ENCODE data around the gene FIGNL2. TPM values are rescaled to one million over a fixed set of nuclear protein-coding genes. Genes with fewer than 3 reads are reported as not detected.

FIGNL2 gene
- total RNA-seq, 6 donors from 2014 or later = 0.22 to 1.5 (median 0.39) TPM; not detected in 1

GRCh38 chr12:51852404-51853137 is 4.1 kb upstream of the FIGNL2 start:
- Histone ChIP-seq H3K36me3 (no peaks in the 10 kb centered on the region), H3K27me3 (peaks cover 0 to 17% (median 13%) of the 10 kb centered on the region in 4 donors), H3K4me1 (peaks cover 20 to 49% (median 36%) of the 10 kb centered on the region in 4 donors), H3K27ac (peak overlapping the region in 1 of 4 donors; percentile 81), H3K9me3 (no peaks in the 10 kb centered on the region), H3K4me3 (no peak overlapping the region)
- ATAC-seq (ENCODE audit: low FRiP score in 2 of 2) (no peak), DNase-seq (no peak)
- 89 to 90% methylated on average over 5 of the region's 5 CpGs for WGBS, 2 donors
- TF ChIP-seq POLR2A (IDR thresholded peaks at IDR 0.05) = no peak
- no peak for TF ChIP-seq CTCF (IDR thresholded peaks at IDR 0.05)
- no peak for TF ChIP-seq EP300 (IDR thresholded peaks at IDR 0.05)
- no peak for TF ChIP-seq POLR2AphosphoS5 (IDR thresholded peaks at IDR 0.05)

- ATAC-seq (ENCODE audit: low FRiP score in 2 of 2) = no peak
- H3K27me3 ChIP-seq = peaks cover 0 to 27% (median 20%) of the 10 kb centered on the region in 4 donors
- WGBS, 2 donors = 31 to 36% methylated on average over 8 of the region's 8 CpGs
- peak overlapping the region in 3 of 4 donors; percentile 39 to 85 (median 81) for H3K27ac ChIP-seq
- DNase-seq = no peak
- H3K9me3 ChIP-seq = no peaks in the 10 kb centered on the region
- H3K4me1 ChIP-seq = peaks cover 30 to 59% (median 43%) of the 10 kb centered on the region in 4 donors
- no peaks in the 10 kb centered on the region for H3K36me3 ChIP-seq
- H3K4me3 ChIP-seq = no peak overlapping the region
- TF ChIP-seq POLR2AphosphoS5 (IDR thresholded peaks at IDR 0.05) (no peak), CTCF (IDR thresholded peaks at IDR 0.05) (no peak), POLR2A (IDR thresholded peaks at IDR 0.05) (no peak), EP300 (IDR thresholded peaks at IDR 0.05) (no peak)
Measured at GRCh38 chr12:51851413-51852124, 3.1 kb upstream of the FIGNL2 start.

GRCh38 chr12:51850965-51851299 is 2.4 kb upstream of the FIGNL2 start:
- no peaks in the 10 kb centered on the region for H3K36me3 ChIP-seq
- H3K9me3 ChIP-seq = no peaks in the 10 kb centered on the region
- peak overlapping the region in 3 of 4 donors; percentile 39 to 85 (median 81) for H3K27ac ChIP-seq
- H3K4me1 ChIP-seq = peaks cover 33 to 61% (median 44%) of the 10 kb centered on the region in 4 donors
- 75 to 95% methylated on average over 2 to 4 of the region's 4 CpGs for WGBS, 2 donors
- no peak for ATAC-seq (ENCODE audit: low FRiP score in 2 of 2)
- peaks cover 0 to 31% (median 23%) of the 10 kb centered on the region in 4 donors for H3K27me3 ChIP-seq
- DNase-seq = no peak
- TF ChIP-seq CTCF (IDR thresholded peaks at IDR 0.05) = no peak
- TF ChIP-seq POLR2A (IDR thresholded peaks at IDR 0.05) = no peak
- TF ChIP-seq POLR2AphosphoS5 (IDR thresholded peaks at IDR 0.05) = no peak
- TF ChIP-seq EP300 (IDR thresholded peaks at IDR 0.05) = no peak
- H3K4me3 ChIP-seq = no peak overlapping the region

GRCh38 chr12:51850081-51850964 is 1.8 kb upstream of the FIGNL2 start:
- peaks cover 0 to 34% (median 24%) of the 10 kb centered on the region in 4 donors for H3K27me3 ChIP-seq
- H3K27ac ChIP-seq = peak overlapping the region; percentile 5 to 85 (median 75)
- DNase-seq (no peak), ATAC-seq (ENCODE audit: low FRiP score in 2 of 2) (no peak)
- H3K9me3 ChIP-seq = no peaks in the 10 kb centered on the region
- H3K4me3 ChIP-seq = no peak overlapping the region
- no peaks in the 10 kb centered on the region for H3K36me3 ChIP-seq
- TF ChIP-seq EP300 (IDR thresholded peaks at IDR 0.05) (no peak), POLR2AphosphoS5 (IDR thresholded peaks at IDR 0.05) (no peak), CTCF (IDR thresholded peaks at IDR 0.05) (no peak)
- WGBS, 2 donors = 79 to 89% methylated on average over 8 of the region's 8 CpGs
- peaks cover 33 to 56% (median 39%) of the 10 kb centered on the region in 4 donors for H3K4me1 ChIP-seq

Measured in upper lobe of left lung (tissue), 6 donors.